GM23338 (cell line): ENCODE data around the gene NTM. TPM values are rescaled to one million over a fixed set of nuclear protein-coding genes. Genes with fewer than 3 reads are reported as not detected.

Source experiments
- ATAC-seq: fragments of 200-7000 bp; cut with Tn5 transposase; 3 replicates; pipeline ENCODE4 v1.9.1; 2020
- DNase-seq: peaks from one replicate; pipeline ENCODE4 v3.0.0-alpha.2; 2015; ENCODE audit warnings: low spot score
- H2AFZ ChIP-seq: fragments of 200-600 bp; sonication (generic); 2 replicates; pipeline ENCODE4 v1.8.0; 2016; ENCODE audit warnings: antibody characterized with exemption, mild to moderate bottlenecking, moderate library complexity
- H3F3A ChIP-seq: fragments of 200-600 bp; sonication (generic); replicated peaks from 2 replicates; pipeline ENCODE4 v1.8.0; 2017; ENCODE audit warnings: antibody characterized with exemption, mixed run types, low read depth
- H3K27ac ChIP-seq: fragments of 200-600 bp; sonication (generic); 2 replicates; pipeline ENCODE4 v1.6.1; 2016; ENCODE audit warnings: low read depth
- H3K27me3 ChIP-seq: fragments of 200-600 bp; sonication (generic); 2 replicates; pipeline ENCODE4 v1.8.0; 2016; ENCODE audit warnings: mild to moderate bottlenecking, mixed run types, moderate library complexity; ENCODE audit not compliant: insufficient read depth
- H3K36me3 ChIP-seq: fragments of 200-600 bp; sonication (generic); 2 replicates; pipeline ENCODE4 v1.8.0; 2016; ENCODE audit warnings: mild to moderate bottlenecking; ENCODE audit not compliant: insufficient read depth
- H3K4me1 ChIP-seq: fragments of 200-600 bp; sonication (generic); 2 replicates; pipeline ENCODE4 v1.8.0; 2016; ENCODE audit warnings: mild to moderate bottlenecking, moderate library complexity; ENCODE audit not compliant: insufficient read depth
- H3K4me2 ChIP-seq: fragments of 200-600 bp; sonication (generic); 2 replicates; pipeline ENCODE4 v1.7.1; 2017; ENCODE audit warnings: mixed run types
- H3K4me3 ChIP-seq: fragments of 200-600 bp; sonication (generic); 2 replicates; pipeline ENCODE4 v1.6.1; 2016; ENCODE audit warnings: mixed run types
- H3K79me2 ChIP-seq: fragments of 200-600 bp; sonication (generic); replicated peaks from 2 replicates; pipeline ENCODE4 v1.8.0; 2017; ENCODE audit warnings: mild to moderate bottlenecking; ENCODE audit not compliant: insufficient read depth
- H3K9me2 ChIP-seq: fragments of 200-600 bp; sonication (generic); 2 replicates; pipeline ENCODE4 v1.8.0; 2017; ENCODE audit not compliant: insufficient read depth
- H4K20me1 ChIP-seq: fragments of 200-600 bp; sonication (generic); replicated peaks from 2 replicates; pipeline ENCODE4 v1.8.0; 2017; ENCODE audit warnings: mild to moderate bottlenecking; ENCODE audit not compliant: insufficient read depth
- H3K27ac Mint-ChIP-seq: 2 replicates; pipeline ENCODE4 v1.8.0; 2020; ENCODE audit warnings: inconsistent platforms, mild to moderate bottlenecking, moderate library complexity, mixed read lengths
- H3K27me3 Mint-ChIP-seq: 3 replicates; pipeline ENCODE4 v1.8.0; 2022; ENCODE audit warnings: low read depth, mild to moderate bottlenecking, moderate library complexity, mixed read lengths, inconsistent platforms; ENCODE audit not compliant: insufficient read depth, poor library complexity
- H3K36me3 Mint-ChIP-seq: 3 replicates; pipeline ENCODE4 v1.8.0; 2021; ENCODE audit warnings: low read depth, mild to moderate bottlenecking, inconsistent platforms, moderate library complexity, mixed read lengths
- H3K4me1 Mint-ChIP-seq: 3 replicates; pipeline ENCODE4 v1.8.0; 2020; ENCODE audit warnings: mild to moderate bottlenecking, inconsistent platforms, mixed read lengths
- H3K4me3 Mint-ChIP-seq: 3 replicates; pipeline ENCODE4 v1.8.0; 2021; ENCODE audit warnings: moderate library complexity, mild to moderate bottlenecking, inconsistent platforms, mixed read lengths
- H3K9me3 Mint-ChIP-seq: 3 replicates; pipeline ENCODE4 v1.8.0; 2020; ENCODE audit warnings: moderate library complexity, mild to moderate bottlenecking, inconsistent platforms, mixed read lengths
- CREB1 ChIP-seq: fragments of 250-450 bp; sonication (Bioruptor Pico); IDR thresholded peaks from 2 replicates; pipeline ENCODE4 v1.5.0; 2020; ENCODE audit warnings: low read depth, mild to moderate bottlenecking, moderate library complexity
- EZH2 ChIP-seq: fragments of 200-600 bp; sonication (generic); IDR thresholded peaks from one replicate; pipeline ENCODE4 v1.8.0; 2017; ENCODE audit warnings: antibody characterized with exemption, mild to moderate bottlenecking, low read depth; ENCODE audit not compliant: unreplicated experiment
- EZH2phosphoT487 ChIP-seq: fragments of 200-600 bp; sonication (generic); IDR thresholded peaks from one replicate; pipeline ENCODE4 v1.8.1; 2018; ENCODE audit warnings: antibody characterized with exemption; ENCODE audit not compliant: unreplicated experiment
- JUNB ChIP-seq: IDR thresholded peaks from one replicate; pipeline ENCODE4 v1.6.1; 2016; ENCODE audit warnings: antibody characterized with exemption; ENCODE audit not compliant: unreplicated experiment
- NANOG ChIP-seq: IDR thresholded peaks from 2 replicates; pipeline ENCODE4 v1.6.1; 2016; ENCODE audit warnings: antibody characterized with exemption, borderline replicate concordance
- POLR2AphosphoS5 ChIP-seq: IDR thresholded peaks from 2 replicates; pipeline ENCODE4 v1.6.1; 2016; ENCODE audit warnings: antibody characterized with exemption, low read depth
- STAT1 ChIP-seq: IDR thresholded peaks from one replicate; pipeline ENCODE4 v1.6.1; 2016; ENCODE audit warnings: antibody characterized with exemption; ENCODE audit not compliant: unreplicated experiment
- ZNF114 ChIP-seq: fragments of 250-450 bp; sonication (Bioruptor Pico); IDR thresholded peaks from 2 replicates; pipeline ENCODE4 v1.5.0; 2020; ENCODE audit warnings: mild to moderate bottlenecking, moderate library complexity
- ZNF331 ChIP-seq: fragments of 250-450 bp; sonication (Bioruptor Pico); IDR thresholded peaks from 2 replicates; pipeline ENCODE4 v1.5.0; 2020; ENCODE audit warnings: low read depth, mild to moderate bottlenecking, moderate library complexity
- polyA plus RNA-seq: library from polyadenylated mRNA; unstranded; fragments of >200 nt; fragmentation: Nextera tagmentation; extraction: Ambion mirVana; gene quantifications from 2 replicates; pipeline ENCODE4 v1.2.1, GENCODE V29; 2016
- total RNA-seq: library from RNA; depleted of rRNA; stranded (reverse); fragments of >200 nt; shearing (Covaris generic); gene quantifications from 2 replicates; pipeline ENCODE4 v1.2.3, GENCODE V29; 2014
- TF ChIP-seq, protein P1 (sequence below): IDR thresholded peaks from 2 replicates; pipeline ENCODE4 v1.6.1; 2016; ENCODE audit warnings: antibody characterized with exemption
- TF ChIP-seq, protein P2 (sequence below), 2 experiments: fragments of 200-600 bp in 1 of 2; sonication (generic) in 1 of 2; conservative IDR thresholded peaks; 2 replicates each; pipeline versions ENCODE4 v1.5.1 to v1.6.1; 2016 to 2017; ENCODE audit warnings: antibody characterized with exemption in 2 of 2, low read depth in 2 of 2, mild to moderate bottlenecking in 2 of 2, moderate library complexity in 1 of 2
- TF ChIP-seq, protein P3 (sequence below): fragments of 250-450 bp; sonication (Bioruptor Pico); IDR thresholded peaks from 2 replicates; pipeline ENCODE4 v1.5.0; 2020; ENCODE audit warnings: mild to moderate bottlenecking, moderate library complexity
- TF ChIP-seq, protein P4 (sequence below): IDR thresholded peaks from one replicate; pipeline ENCODE4 v1.6.1; 2018; ENCODE audit warnings: antibody characterized with exemption; ENCODE audit not compliant: unreplicated experiment

The NTM gene
- total and polyA plus RNA-seq, 2 experiments from 2014 or later: 10.6 to 14.6 TPM

DNA sequence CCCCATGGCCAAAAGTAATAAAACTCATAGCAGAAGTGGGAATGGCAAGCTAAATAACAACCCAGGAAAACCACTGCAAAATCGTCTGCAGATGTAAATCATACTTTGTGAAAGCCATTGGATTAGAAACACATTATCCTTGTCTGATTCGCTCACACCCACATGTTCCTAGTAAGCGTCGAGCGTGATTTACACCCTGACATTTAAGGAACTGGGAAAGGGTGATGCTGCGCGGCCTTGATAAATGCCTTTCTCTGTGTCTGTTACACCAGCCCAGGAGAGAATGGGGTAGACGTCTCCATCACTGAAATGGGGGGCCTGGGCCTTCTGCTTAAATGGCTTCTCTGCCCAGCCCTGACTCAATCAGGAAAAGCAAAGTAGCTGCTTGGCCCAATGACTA is 162.7 kb downstream of the NTM start:
- no peak overlapping the region for H3K4me3 ChIP-seq
- H2AFZ ChIP-seq: no peak overlapping the region
- no peaks in the 10 kb centered on the region for H3K9me2 ChIP-seq
- no peaks in the 10 kb centered on the region for H3K4me1 ChIP-seq
- TF ChIP-seq, protein P1, sequence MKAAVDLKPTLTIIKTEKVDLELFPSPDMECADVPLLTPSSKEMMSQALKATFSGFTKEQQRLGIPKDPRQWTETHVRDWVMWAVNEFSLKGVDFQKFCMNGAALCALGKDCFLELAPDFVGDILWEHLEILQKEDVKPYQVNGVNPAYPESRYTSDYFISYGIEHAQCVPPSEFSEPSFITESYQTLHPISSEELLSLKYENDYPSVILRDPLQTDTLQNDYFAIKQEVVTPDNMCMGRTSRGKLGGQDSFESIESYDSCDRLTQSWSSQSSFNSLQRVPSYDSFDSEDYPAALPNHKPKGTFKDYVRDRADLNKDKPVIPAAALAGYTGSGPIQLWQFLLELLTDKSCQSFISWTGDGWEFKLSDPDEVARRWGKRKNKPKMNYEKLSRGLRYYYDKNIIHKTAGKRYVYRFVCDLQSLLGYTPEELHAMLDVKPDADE: no peak
- no peak for TF ChIP-seq EZH2phosphoT487
- no peak for TF ChIP-seq POLR2AphosphoS5
- no peak for TF ChIP-seq EZH2
- TF ChIP-seq CREB1: no peak
- TF ChIP-seq NANOG: no peak
- TF ChIP-seq JUNB: no peak
- no peak for TF ChIP-seq ZNF114 (CRISPR knock-in tag)
- TF ChIP-seq, protein P2, sequence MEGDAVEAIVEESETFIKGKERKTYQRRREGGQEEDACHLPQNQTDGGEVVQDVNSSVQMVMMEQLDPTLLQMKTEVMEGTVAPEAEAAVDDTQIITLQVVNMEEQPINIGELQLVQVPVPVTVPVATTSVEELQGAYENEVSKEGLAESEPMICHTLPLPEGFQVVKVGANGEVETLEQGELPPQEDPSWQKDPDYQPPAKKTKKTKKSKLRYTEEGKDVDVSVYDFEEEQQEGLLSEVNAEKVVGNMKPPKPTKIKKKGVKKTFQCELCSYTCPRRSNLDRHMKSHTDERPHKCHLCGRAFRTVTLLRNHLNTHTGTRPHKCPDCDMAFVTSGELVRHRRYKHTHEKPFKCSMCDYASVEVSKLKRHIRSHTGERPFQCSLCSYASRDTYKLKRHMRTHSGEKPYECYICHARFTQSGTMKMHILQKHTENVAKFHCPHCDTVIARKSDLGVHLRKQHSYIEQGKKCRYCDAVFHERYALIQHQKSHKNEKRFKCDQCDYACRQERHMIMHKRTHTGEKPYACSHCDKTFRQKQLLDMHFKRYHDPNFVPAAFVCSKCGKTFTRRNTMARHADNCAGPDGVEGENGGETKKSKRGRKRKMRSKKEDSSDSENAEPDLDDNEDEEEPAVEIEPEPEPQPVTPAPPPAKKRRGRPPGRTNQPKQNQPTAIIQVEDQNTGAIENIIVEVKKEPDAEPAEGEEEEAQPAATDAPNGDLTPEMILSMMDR (conservative IDR thresholded peaks at IDR 0.05; ENCODE audit: low read depth in 2 of 2): no peak
- no peak for TF ChIP-seq STAT1
- TF ChIP-seq, protein P3, sequence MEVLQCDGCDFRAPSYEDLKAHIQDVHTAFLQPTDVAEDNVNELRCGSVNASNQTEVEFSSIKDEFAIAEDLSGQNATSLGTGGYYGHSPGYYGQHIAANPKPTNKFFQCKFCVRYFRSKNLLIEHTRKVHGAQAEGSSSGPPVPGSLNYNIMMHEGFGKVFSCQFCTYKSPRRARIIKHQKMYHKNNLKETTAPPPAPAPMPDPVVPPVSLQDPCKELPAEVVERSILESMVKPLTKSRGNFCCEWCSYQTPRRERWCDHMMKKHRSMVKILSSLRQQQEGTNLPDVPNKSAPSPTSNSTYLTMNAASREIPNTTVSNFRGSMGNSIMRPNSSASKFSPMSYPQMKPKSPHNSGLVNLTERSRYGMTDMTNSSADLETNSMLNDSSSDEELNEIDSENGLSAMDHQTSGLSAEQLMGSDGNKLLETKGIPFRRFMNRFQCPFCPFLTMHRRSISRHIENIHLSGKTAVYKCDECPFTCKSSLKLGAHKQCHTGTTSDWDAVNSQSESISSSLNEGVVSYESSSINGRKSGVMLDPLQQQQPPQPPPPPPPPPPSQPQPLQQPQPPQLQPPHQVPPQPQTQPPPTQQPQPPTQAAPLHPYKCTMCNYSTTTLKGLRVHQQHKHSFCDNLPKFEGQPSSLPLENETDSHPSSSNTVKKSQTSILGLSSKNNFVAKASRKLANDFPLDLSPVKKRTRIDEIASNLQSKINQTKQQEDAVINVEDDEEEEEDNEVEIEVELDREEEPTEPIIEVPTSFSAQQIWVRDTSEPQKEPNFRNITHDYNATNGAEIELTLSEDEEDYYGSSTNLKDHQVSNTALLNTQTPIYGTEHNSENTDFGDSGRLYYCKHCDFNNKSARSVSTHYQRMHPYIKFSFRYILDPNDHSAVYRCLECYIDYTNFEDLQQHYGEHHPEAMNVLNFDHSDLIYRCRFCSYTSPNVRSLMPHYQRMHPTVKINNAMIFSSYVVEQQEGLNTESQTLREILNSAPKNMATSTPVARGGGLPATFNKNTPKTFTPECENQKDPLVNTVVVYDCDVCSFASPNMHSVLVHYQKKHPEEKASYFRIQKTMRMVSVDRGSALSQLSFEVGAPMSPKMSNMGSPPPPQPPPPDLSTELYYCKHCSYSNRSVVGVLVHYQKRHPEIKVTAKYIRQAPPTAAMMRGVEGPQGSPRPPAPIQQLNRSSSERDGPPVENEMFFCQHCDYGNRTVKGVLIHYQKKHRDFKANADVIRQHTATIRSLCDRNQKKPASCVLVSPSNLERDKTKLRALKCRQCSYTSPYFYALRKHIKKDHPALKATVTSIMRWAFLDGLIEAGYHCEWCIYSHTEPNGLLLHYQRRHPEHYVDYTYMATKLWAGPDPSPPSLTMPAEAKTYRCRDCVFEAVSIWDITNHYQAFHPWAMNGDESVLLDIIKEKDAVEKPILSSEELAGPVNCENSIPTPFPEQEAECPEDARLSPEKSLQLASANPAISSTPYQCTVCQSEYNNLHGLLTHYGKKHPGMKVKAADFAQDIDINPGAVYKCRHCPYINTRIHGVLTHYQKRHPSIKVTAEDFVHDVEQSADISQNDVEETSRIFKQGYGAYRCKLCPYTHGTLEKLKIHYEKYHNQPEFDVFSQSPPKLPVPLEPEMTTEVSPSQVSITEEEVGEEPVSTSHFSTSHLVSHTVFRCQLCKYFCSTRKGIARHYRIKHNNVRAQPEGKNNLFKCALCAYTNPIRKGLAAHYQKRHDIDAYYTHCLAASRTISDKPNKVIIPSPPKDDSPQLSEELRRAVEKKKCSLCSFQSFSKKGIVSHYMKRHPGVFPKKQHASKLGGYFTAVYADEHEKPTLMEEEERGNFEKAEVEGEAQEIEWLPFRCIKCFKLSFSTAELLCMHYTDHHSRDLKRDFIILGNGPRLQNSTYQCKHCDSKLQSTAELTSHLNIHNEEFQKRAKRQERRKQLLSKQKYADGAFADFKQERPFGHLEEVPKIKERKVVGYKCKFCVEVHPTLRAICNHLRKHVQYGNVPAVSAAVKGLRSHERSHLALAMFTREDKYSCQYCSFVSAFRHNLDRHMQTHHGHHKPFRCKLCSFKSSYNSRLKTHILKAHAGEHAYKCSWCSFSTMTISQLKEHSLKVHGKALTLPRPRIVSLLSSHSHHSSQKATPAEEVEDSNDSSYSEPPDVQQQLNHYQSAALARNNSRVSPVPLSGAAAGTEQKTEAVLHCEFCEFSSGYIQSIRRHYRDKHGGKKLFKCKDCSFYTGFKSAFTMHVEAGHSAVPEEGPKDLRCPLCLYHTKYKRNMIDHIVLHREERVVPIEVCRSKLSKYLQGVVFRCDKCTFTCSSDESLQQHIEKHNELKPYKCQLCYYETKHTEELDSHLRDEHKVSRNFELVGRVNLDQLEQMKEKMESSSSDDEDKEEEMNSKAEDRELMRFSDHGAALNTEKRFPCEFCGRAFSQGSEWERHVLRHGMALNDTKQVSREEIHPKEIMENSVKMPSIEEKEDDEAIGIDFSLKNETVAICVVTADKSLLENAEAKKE (CRISPR knock-in tag): no peak
- TF ChIP-seq ZNF331 (CRISPR knock-in tag): no peak
- TF ChIP-seq, protein P4, sequence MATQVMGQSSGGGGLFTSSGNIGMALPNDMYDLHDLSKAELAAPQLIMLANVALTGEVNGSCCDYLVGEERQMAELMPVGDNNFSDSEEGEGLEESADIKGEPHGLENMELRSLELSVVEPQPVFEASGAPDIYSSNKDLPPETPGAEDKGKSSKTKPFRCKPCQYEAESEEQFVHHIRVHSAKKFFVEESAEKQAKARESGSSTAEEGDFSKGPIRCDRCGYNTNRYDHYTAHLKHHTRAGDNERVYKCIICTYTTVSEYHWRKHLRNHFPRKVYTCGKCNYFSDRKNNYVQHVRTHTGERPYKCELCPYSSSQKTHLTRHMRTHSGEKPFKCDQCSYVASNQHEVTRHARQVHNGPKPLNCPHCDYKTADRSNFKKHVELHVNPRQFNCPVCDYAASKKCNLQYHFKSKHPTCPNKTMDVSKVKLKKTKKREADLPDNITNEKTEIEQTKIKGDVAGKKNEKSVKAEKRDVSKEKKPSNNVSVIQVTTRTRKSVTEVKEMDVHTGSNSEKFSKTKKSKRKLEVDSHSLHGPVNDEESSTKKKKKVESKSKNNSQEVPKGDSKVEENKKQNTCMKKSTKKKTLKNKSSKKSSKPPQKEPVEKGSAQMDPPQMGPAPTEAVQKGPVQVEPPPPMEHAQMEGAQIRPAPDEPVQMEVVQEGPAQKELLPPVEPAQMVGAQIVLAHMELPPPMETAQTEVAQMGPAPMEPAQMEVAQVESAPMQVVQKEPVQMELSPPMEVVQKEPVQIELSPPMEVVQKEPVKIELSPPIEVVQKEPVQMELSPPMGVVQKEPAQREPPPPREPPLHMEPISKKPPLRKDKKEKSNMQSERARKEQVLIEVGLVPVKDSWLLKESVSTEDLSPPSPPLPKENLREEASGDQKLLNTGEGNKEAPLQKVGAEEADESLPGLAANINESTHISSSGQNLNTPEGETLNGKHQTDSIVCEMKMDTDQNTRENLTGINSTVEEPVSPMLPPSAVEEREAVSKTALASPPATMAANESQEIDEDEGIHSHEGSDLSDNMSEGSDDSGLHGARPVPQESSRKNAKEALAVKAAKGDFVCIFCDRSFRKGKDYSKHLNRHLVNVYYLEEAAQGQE: no peak
- DNase-seq (no peak), ATAC-seq (no peak)
- Mint-ChIP-seq H3K27ac (no peak overlapping the region), H3K36me3 (no peaks in the 10 kb centered on the region), H3K27me3 (peaks cover 6% of the 10 kb centered on the region), H3K4me3 (no peak overlapping the region), H3K4me1 (peaks cover 7% of the 10 kb centered on the region), H3K9me3 (no peaks in the 10 kb centered on the region)
- no peaks in the 10 kb centered on the region for H3K27me3 ChIP-seq
- no peaks in the 10 kb centered on the region for H3F3A ChIP-seq
- H4K20me1 ChIP-seq: no peaks in the 10 kb centered on the region
- no peak overlapping the region for H3K4me2 ChIP-seq
- no peak overlapping the region for H3K27ac ChIP-seq
- H3K36me3 ChIP-seq: no peaks in the 10 kb centered on the region
- no peaks in the 10 kb centered on the region for H3K79me2 ChIP-seq
